Testis (tissue), 5 donors: Measurements from ENCODE around the gene DENND4B. TPM values are rescaled to one million over a fixed set of nuclear protein-coding genes. Genes with fewer than 3 reads are reported as not detected.
A peak's percentile ranks its signal among the peaks of the same experiment; 100 is the strongest.

Source experiments
- DNase-seq: peaks from one replicate; pipeline ENCODE4 v3.0.0-alpha.2; 2019
- H3K27ac ChIP-seq, 2 donors: fragments of 200-600 bp; sonication (generic); one replicate each; pipeline ENCODE4 v1.5.1; 2019
- H3K27me3 ChIP-seq: fragments of 200-600 bp; sonication (generic); one replicate; pipeline ENCODE4 v1.5.1; 2019
- H3K36me3 ChIP-seq: fragments of 200-600 bp; sonication (generic); one replicate; pipeline ENCODE4 v1.5.1; 2017; ENCODE audit warnings: low read depth; ENCODE audit errors: missing control alignments
- H3K4me1 ChIP-seq: fragments of 200-600 bp; sonication (generic); one replicate; pipeline ENCODE4 v1.5.1; 2019
- H3K4me3 ChIP-seq, 2 donors: fragments of 200-600 bp; sonication (generic); one replicate each; pipeline ENCODE4 v1.5.1; 2017 to 2019
- H3K9me3 ChIP-seq: fragments of 200-600 bp; sonication (generic); one replicate; pipeline ENCODE4 v1.5.1; 2017
- CTCF ChIP-seq, 3 experiments: fragments of 450-650 bp in 2 of 3; fragments of 200-600 bp in 1 of 3; sonication (generic) in 1 of 3; IDR thresholded peaks; one replicate each; pipeline ENCODE4 v1.5.1; 2016 to 2019; ENCODE audit warnings: antibody characterized with exemption in 3 of 3, mild to moderate bottlenecking in 2 of 3, moderate library complexity in 1 of 3
- POLR2A ChIP-seq: fragments of 450-650 bp; IDR thresholded peaks from one replicate; pipeline ENCODE4 v1.6.1; 2017; ENCODE audit warnings: antibody characterized with exemption, mild to moderate bottlenecking, moderate library complexity
- WGBS, 2 donors: methylation state at CpG; one replicate each; pipeline ENCODE4 v1.1.5; 2018; 5-methylcytosine and 5-hydroxymethylcytosine counted together
- intact Hi-C: fragments of 100-400 bp; cut with DNase I; formaldehyde crosslinking; loops from one replicate; pipeline ENCODE4 v1.15.1; 2023; ENCODE audit warnings: low total_unique reads
- long read RNA-seq, 2 donors: transcript quantifications; one replicate each; lab custom pipeline, GENCODE V29; 2026
- polyA plus RNA-seq: library from polyadenylated mRNA; stranded (reverse); fragments of 350-450 nt; fragmentation: Illumina TruSeq; extraction: RNeasy Lipid Tissue Mini Kit (QIAGEN cat#74804); gene quantifications from one replicate; pipeline ENCODE4 v1.2.3, GENCODE V29; 2014; ENCODE audit warnings: low read depth, low replicate concordance; ENCODE audit not compliant: insufficient read depth
- total RNA-seq, 2 donors: library from RNA; depleted of rRNA; stranded (reverse); fragments of >200 nt; gene quantifications; one replicate each; pipeline ENCODE4 v1.2.3, GENCODE V29; 2016

DENND4B gene, protein sequence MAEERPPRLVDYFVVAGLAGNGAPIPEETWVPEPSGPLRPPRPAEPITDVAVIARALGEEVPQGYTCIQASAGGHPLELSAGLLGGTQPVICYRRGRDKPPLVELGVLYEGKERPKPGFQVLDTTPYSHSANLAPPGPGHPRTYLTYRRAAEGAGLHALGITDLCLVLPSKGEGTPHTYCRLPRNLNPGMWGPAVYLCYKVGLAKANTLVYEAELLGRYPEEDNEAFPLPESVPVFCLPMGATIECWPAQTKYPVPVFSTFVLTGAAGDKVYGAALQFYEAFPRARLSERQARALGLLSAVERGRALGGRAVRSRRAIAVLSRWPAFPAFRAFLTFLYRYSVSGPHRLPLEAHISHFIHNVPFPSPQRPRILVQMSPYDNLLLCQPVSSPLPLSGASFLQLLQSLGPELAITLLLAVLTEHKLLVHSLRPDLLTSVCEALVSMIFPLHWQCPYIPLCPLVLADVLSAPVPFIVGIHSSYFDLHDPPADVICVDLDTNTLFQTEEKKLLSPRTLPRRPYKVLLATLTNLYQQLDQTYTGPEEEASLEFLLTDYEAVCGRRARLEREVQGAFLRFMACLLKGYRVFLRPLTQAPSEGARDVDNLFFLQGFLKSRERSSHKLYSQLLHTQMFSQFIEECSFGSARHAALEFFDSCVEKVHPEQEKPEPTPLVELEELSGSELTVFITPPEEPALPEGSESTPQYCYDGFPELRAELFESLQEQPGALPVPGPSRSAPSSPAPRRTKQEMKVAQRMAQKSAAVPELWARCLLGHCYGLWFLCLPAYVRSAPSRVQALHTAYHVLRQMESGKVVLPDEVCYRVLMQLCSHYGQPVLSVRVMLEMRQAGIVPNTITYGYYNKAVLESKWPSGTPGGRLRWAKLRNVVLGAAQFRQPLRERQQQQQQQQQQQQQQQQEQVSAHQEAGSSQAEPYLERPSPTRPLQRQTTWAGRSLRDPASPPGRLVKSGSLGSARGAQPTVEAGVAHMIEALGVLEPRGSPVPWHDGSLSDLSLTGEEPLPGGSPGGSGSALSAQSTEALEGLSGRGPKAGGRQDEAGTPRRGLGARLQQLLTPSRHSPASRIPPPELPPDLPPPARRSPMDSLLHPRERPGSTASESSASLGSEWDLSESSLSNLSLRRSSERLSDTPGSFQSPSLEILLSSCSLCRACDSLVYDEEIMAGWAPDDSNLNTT (N-terminal part only)
- total RNA-seq, result 10 to 100 TPM; 54.5 to 59.0 TPM
- polyA plus RNA-seq, result 25.4 TPM
- long read RNA-seq, donor 1, result 0 reads
- long read RNA-seq, donor 2, result 0 reads

- TF ChIP-seq CTCF (IDR thresholded peaks at IDR 0.05) (peak; percentile 89 to 96 (median 89)), POLR2A (no peak)
- DNase-seq, result peak; percentile 87
- no peaks in the 10 kb centered on the region for H3K9me3 ChIP-seq
- peak within 1 kb of the TSS; percentile 84 to 98 for H3K27ac ChIP-seq
- H3K4me3 ChIP-seq, result peak within 1 kb of the TSS; percentile 65 to 98
- H3K27me3 ChIP-seq, result no peaks in the 10 kb centered on the region
- peaks cover 17% of the 10 kb centered on the region for H3K4me1 ChIP-seq
- 8 to 19% methylated on average over 6 to 27 of the region's 28 CpGs for WGBS, 2 donors
- intact Hi-C loops, result loop anchor here (10.0 kb wide), 1 partner anchor 152 kb away; no protein-coding TSS in a partner anchor
- H3K36me3 ChIP-seq, result no peaks in the 10 kb centered on the region
Measured at GRCh38 chr1:153946622-153947241, at the start of gene DENND4B. DENND4B (minus strand) TSS chr1:153946718; CDS start chr1:153944374, 2,344 bp downstream.

DNA sequence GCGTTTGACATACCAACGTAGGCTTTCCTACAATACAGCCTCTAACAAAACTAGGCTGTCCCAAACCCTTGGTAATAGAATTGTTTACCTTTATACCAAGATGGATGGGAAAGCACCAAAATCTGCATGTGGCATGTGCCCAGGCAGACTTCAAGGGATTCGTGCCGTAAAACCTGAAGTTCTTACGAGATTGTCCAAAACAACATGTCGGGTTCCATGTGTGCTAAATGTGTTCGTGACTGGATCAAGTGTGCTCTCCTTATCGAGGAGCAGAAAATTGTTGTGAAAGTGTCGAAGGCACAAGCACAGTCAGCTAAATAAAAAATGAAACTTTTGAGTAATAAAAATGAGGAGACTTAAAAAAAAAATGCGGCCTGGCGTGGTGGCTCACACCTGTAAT, 49.1 kb upstream of the DENND4B start:
- 90 to 91% methylated on average over 11 of the region's 11 CpGs for WGBS, 2 donors
- H3K27ac ChIP-seq, result no peak overlapping the region
- no peaks in the 10 kb centered on the region for H3K36me3 ChIP-seq
- no peak overlapping the region for H3K4me3 ChIP-seq
- H3K9me3 ChIP-seq, result no peaks in the 10 kb centered on the region
- H3K27me3 ChIP-seq, result no peaks in the 10 kb centered on the region
- intact Hi-C loops, result no loop called here
- DNase-seq, result no peak
- TF ChIP-seq POLR2A, result no peak
- TF ChIP-seq CTCF (IDR thresholded peaks at IDR 0.05), result no peak
- peaks cover 14% of the 10 kb centered on the region for H3K4me1 ChIP-seq

GRCh38 chr1:153995202-153995601, 48.7 kb upstream of the DENND4B start:
- WGBS, 2 donors, result 62 to 66% methylated on average over 3 of the region's 3 CpGs
- Histone ChIP-seq H3K36me3 (no peaks in the 10 kb centered on the region), H3K27me3 (no peaks in the 10 kb centered on the region), H3K9me3 (no peaks in the 10 kb centered on the region), H3K4me1 (peaks cover 14% of the 10 kb centered on the region), H3K27ac (no peak overlapping the region), H3K4me3 (no peak overlapping the region)
- intact Hi-C loops, result no loop called here
- no peak for DNase-seq
- TF ChIP-seq POLR2A, result no peak
- TF ChIP-seq CTCF (IDR thresholded peaks at IDR 0.05), result no peak

GRCh38 chr1:153991806-153992205, 45.3 kb upstream of the DENND4B start:
- H3K4me1 ChIP-seq, result peaks cover 20% of the 10 kb centered on the region
- peak overlapping the region in 1 of 2 donors; percentile 95 for H3K27ac ChIP-seq
- H3K36me3 ChIP-seq, result no peaks in the 10 kb centered on the region
- no peaks in the 10 kb centered on the region for H3K9me3 ChIP-seq
- H3K27me3 ChIP-seq, result no peaks in the 10 kb centered on the region
- peak overlapping the region in 1 of 2 donors; percentile 95 for H3K4me3 ChIP-seq
- TF ChIP-seq POLR2A (no peak), CTCF (IDR thresholded peaks at IDR 0.05) (no peak)
- intact Hi-C loops, result no loop called here
- 60 to 65% methylated on average over 2 of the region's 2 CpGs for WGBS, 2 donors
- no peak for DNase-seq
